Measurements from ENCODE around the gene ADAM23.

DNA sequence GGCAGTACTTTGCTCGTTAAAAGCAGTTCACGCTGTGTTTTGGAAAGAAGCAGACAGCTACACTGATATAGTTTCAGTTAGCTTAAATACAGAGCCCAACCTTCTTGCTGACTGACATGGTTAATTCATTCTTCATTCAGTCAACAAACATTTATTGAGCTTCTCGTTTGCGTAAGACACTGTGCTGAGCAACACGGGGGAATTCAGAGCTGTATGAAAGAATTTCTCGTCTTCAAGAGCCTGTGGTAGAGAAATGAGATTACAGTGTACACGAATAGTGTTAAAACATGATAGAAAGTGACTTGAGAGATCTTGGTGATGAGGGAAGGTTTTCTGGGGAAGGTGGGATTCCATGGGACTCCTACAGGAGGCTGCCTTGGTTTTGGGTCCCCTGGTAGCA lies 44.7 kb downstream of the ADAM23 start:
- TF ChIP-seq, protein P1, sequence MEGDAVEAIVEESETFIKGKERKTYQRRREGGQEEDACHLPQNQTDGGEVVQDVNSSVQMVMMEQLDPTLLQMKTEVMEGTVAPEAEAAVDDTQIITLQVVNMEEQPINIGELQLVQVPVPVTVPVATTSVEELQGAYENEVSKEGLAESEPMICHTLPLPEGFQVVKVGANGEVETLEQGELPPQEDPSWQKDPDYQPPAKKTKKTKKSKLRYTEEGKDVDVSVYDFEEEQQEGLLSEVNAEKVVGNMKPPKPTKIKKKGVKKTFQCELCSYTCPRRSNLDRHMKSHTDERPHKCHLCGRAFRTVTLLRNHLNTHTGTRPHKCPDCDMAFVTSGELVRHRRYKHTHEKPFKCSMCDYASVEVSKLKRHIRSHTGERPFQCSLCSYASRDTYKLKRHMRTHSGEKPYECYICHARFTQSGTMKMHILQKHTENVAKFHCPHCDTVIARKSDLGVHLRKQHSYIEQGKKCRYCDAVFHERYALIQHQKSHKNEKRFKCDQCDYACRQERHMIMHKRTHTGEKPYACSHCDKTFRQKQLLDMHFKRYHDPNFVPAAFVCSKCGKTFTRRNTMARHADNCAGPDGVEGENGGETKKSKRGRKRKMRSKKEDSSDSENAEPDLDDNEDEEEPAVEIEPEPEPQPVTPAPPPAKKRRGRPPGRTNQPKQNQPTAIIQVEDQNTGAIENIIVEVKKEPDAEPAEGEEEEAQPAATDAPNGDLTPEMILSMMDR (IDR thresholded peaks at IDR 0.05) = no peak
- TF ChIP-seq GABPA (IDR thresholded peaks at IDR 0.05; ENCODE audit: low read depth) (no peak), RFX5 (IDR thresholded peaks at IDR 0.05; ENCODE audit: low read length) (no peak), ELF1 (IDR thresholded peaks at IDR 0.05) (no peak), YY1 (IDR thresholded peaks at IDR 0.05; ENCODE audit: low read depth) (no peak), EP300 (IDR thresholded peaks at IDR 0.05; ENCODE audit: borderline replicate concordance in 1 of 2, low read depth in 1 of 2, low read length in 1 of 2) (no peak), CHD2 (IDR thresholded peaks at IDR 0.05; ENCODE audit: low read length, partially characterized antibody) (no peak), EZH2phosphoT487 (IDR thresholded peaks at IDR 0.05; ENCODE audit: borderline replicate concordance, low read depth) (no peak), NRF1 (IDR thresholded peaks at IDR 0.05; ENCODE audit: low read depth, low read length) (no peak), SMC3 (IDR thresholded peaks at IDR 0.05; ENCODE audit: low read depth, low read length) (no peak), POLR2AphosphoS5 (IDR thresholded peaks at IDR 0.05; ENCODE audit: low read depth, low read length) (no peak)

All from SK-N-SH (cell line).